Measurements from ENCODE around the gene PLA2G4A.

Gene PLA2G4A

GRCh38 chr1:186980400-186980799 is 151.7 kb downstream of the PLA2G4A start:
- Mint-ChIP-seq H3K27ac (no peak overlapping the region), H3K9me3 (no peaks in the 10 kb centered on the region), H3K4me1 (ENCODE audit: low read depth) (peaks cover 6% of the 10 kb centered on the region), H3K36me3 (ENCODE audit: low read depth) (no peaks in the 10 kb centered on the region), H3K27me3 (peaks cover 8% of the 10 kb centered on the region), H3K4me3 (no peak overlapping the region)

GRCh38 chr1:186982116-186982515 is 153.4 kb downstream of the PLA2G4A start:
- Mint-ChIP-seq H3K36me3 (ENCODE audit: low read depth) (no peaks in the 10 kb centered on the region), H3K9me3 (no peaks in the 10 kb centered on the region), H3K4me3 (no peak overlapping the region), H3K4me1 (ENCODE audit: low read depth) (peaks cover 6% of the 10 kb centered on the region), H3K27ac (no peak overlapping the region), H3K27me3 (peaks cover 8% of the 10 kb centered on the region)

- Mint-ChIP-seq H3K36me3 (ENCODE audit: low read depth) (no peaks in the 10 kb centered on the region), H3K27ac (no peak overlapping the region), H3K27me3 (peaks cover 6% of the 10 kb centered on the region), H3K4me3 (no peak overlapping the region), H3K4me1 (ENCODE audit: low read depth) (peaks cover 3% of the 10 kb centered on the region), H3K9me3 (no peaks in the 10 kb centered on the region)
Measured at GRCh38 chr1:186983327-186983726, 154.6 kb downstream of the PLA2G4A start.

DNA sequence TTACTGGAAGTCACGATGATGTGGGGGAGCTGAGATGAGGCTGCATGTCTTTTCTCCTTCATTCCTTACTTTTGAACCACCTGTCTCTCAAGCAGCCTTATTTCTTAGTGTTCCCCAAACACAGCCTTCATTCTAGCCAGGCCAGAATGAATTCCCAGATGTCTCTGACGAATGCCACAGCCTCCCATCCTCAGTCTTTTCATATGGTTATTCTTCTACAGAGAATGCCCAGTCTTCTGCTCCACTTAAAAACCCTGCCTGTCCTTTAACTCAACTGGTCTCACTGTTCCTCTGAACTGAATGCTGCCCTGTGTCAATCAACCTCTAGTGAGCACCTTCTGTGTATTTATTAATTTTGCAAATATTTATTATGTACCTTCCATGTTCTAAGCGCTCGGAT is 156.2 kb downstream of the PLA2G4A start:
- Mint-ChIP-seq H3K36me3 (ENCODE audit: low read depth) (no peaks in the 10 kb centered on the region), H3K4me3 (no peak overlapping the region), H3K9me3 (no peaks in the 10 kb centered on the region), H3K27ac (no peak overlapping the region), H3K27me3 (no peaks in the 10 kb centered on the region), H3K4me1 (ENCODE audit: low read depth) (no peaks in the 10 kb centered on the region)

DNA sequence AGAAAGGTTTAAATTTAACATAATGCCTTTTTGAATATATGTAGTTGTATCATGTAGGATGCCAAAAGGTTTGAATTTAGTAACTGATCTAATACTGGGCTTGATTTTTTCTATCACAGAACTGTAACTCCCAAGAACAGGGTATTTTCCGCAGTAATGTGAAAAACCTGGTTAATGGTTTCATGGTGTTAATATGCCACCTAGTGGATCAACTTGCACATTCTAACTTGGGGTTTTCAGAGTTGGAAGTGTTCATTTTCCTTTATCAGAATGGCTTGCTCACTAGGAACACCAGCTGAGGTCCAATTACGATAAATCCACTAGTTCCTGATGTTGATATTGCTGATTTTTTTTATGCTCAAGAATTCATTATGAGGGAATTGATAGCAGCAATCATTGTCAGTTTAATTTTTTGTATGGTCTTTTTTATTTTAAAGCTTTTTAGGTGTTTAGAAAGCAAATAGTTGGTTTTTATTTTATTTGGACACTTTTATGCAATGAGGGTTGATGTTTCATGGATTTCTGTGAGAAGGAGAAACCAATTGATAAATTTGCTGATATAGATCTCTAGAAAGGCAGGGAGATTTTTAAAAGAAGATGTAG is 157.2 kb downstream of the PLA2G4A start:
- no peaks in the 10 kb centered on the region for H3K9me3 Mint-ChIP-seq
- H3K4me3 Mint-ChIP-seq, result no peak overlapping the region
- no peak overlapping the region for H3K27ac Mint-ChIP-seq
- no peaks in the 10 kb centered on the region for H3K36me3 Mint-ChIP-seq (ENCODE audit: low read depth)
- no peaks in the 10 kb centered on the region for H3K27me3 Mint-ChIP-seq
- no peaks in the 10 kb centered on the region for H3K4me1 Mint-ChIP-seq (ENCODE audit: low read depth)

GRCh38 chr1:186987065-186987464 is 158.3 kb downstream of the PLA2G4A start:
- Mint-ChIP-seq H3K36me3 (ENCODE audit: low read depth) (no peaks in the 10 kb centered on the region), H3K27ac (no peak overlapping the region), H3K4me3 (no peak overlapping the region), H3K9me3 (no peaks in the 10 kb centered on the region), H3K27me3 (no peaks in the 10 kb centered on the region), H3K4me1 (ENCODE audit: low read depth) (no peaks in the 10 kb centered on the region)

- no peaks in the 10 kb centered on the region for H3K9me3 Mint-ChIP-seq
- H3K27ac Mint-ChIP-seq, result no peak overlapping the region
- H3K4me1 Mint-ChIP-seq (ENCODE audit: low read depth), result no peaks in the 10 kb centered on the region
- no peak overlapping the region for H3K4me3 Mint-ChIP-seq
- H3K36me3 Mint-ChIP-seq (ENCODE audit: low read depth), result no peaks in the 10 kb centered on the region
- no peaks in the 10 kb centered on the region for H3K27me3 Mint-ChIP-seq
Measured at GRCh38 chr1:186987769-186988168, 159.0 kb downstream of the PLA2G4A start.

- H3K27ac Mint-ChIP-seq, result no peak overlapping the region
- H3K9me3 Mint-ChIP-seq, result no peaks in the 10 kb centered on the region
- no peaks in the 10 kb centered on the region for H3K36me3 Mint-ChIP-seq (ENCODE audit: low read depth)
- H3K4me3 Mint-ChIP-seq, result no peak overlapping the region
- H3K27me3 Mint-ChIP-seq, result no peaks in the 10 kb centered on the region
- no peaks in the 10 kb centered on the region for H3K4me1 Mint-ChIP-seq (ENCODE audit: low read depth)
Measured at GRCh38 chr1:186993996-186994395, 165.2 kb downstream of the PLA2G4A start.

DNA sequence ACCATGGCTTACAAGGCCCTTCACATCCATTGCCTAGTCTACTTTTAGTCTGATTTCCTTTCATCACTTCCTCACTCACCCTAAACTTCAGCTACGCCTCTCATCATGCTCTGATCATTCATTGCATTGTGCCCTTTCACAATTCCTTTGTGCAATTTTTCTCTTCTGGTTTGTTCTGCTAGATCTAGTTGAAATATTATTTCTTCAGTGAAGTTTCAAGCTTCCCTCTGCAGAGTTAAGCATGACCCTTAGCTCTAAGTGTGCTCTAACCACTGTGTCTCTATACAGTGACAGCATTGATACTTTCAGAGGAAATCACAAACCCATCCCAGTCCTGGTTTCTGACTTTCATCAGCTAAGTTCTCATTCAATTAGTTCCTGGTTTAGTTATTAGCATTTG is 166.1 kb downstream of the PLA2G4A start:
- no peaks in the 10 kb centered on the region for H3K9me3 Mint-ChIP-seq
- no peaks in the 10 kb centered on the region for H3K27me3 Mint-ChIP-seq
- no peaks in the 10 kb centered on the region for H3K4me1 Mint-ChIP-seq (ENCODE audit: low read depth)
- H3K4me3 Mint-ChIP-seq, result no peak overlapping the region
- no peaks in the 10 kb centered on the region for H3K36me3 Mint-ChIP-seq (ENCODE audit: low read depth)
- no peak overlapping the region for H3K27ac Mint-ChIP-seq

- Mint-ChIP-seq H3K36me3 (ENCODE audit: low read depth) (no peaks in the 10 kb centered on the region), H3K4me3 (no peak overlapping the region), H3K4me1 (ENCODE audit: low read depth) (no peaks in the 10 kb centered on the region), H3K9me3 (no peaks in the 10 kb centered on the region), H3K27me3 (peaks cover 8% of the 10 kb centered on the region), H3K27ac (no peak overlapping the region)
Measured at GRCh38 chr1:186996816-186997215, 168.1 kb downstream of the PLA2G4A start.

- H3K4me3 Mint-ChIP-seq, result no peak overlapping the region
- H3K36me3 Mint-ChIP-seq (ENCODE audit: low read depth), result no peaks in the 10 kb centered on the region
- H3K27ac Mint-ChIP-seq, result no peak overlapping the region
- peaks cover 8% of the 10 kb centered on the region for H3K27me3 Mint-ChIP-seq
- H3K4me1 Mint-ChIP-seq (ENCODE audit: low read depth), result no peaks in the 10 kb centered on the region
- H3K9me3 Mint-ChIP-seq, result no peaks in the 10 kb centered on the region
Measured at GRCh38 chr1:186997877-186998276, 169.1 kb downstream of the PLA2G4A start.

DNA sequence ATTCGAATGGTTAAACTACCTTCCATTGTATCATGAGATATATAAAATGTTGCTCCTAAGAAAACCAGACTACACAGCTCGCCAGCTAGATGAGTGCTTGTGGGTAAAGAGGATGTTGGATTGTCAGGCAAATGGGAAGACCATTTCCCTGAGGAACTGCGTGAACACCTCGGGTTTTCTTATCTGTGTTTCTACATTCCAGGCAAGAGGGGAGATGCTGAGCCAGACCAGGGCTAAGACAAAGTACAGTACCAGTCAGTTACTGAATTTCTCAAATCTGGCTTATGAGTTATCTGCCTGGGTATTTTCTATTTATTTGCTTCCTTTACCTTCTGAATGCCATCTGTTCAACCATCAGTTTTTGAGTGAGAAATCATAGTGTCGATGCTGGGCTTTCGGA is 170.8 kb downstream of the PLA2G4A start:
- Mint-ChIP-seq H3K36me3 (ENCODE audit: low read depth) (no peaks in the 10 kb centered on the region), H3K27me3 (peaks cover 8% of the 10 kb centered on the region), H3K9me3 (no peaks in the 10 kb centered on the region), H3K27ac (no peak overlapping the region), H3K4me1 (ENCODE audit: low read depth) (no peaks in the 10 kb centered on the region), H3K4me3 (no peak overlapping the region)

DNA sequence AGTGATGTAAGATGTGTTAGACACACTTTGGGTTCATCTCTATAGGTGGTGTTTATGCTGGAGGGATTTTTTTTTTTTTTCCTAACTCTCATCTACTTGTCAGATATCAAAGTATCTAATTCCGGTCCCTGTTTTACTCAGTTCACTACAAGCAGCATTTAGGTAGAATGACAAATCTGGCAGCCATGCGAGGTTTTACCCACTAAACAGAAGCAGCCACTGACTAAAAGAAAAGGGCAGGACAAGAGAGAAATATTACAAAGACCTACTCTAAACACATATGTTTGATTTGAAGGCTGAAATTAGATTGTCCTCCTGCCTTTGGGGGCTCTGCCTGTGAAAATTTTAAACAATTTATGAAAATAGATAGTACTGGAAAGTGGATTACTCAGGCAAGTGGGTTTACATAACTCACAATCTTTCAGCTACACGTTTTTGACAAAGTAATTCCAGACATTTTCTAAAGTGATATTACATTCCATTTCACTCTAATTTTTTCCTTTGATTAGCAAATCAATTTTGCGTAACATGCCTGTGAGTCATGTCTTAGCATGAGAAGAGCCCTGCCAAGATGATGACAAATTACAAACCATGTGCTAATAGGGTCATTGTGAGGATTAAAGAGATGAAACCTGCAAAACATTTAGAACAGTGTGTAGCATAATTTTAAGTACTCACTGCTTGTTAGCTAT is 172.6 kb downstream of the PLA2G4A start:
- Mint-ChIP-seq H3K4me1 (ENCODE audit: low read depth) (no peaks in the 10 kb centered on the region), H3K27ac (no peak overlapping the region), H3K27me3 (peaks cover 8% of the 10 kb centered on the region), H3K36me3 (ENCODE audit: low read depth) (no peaks in the 10 kb centered on the region), H3K4me3 (no peak overlapping the region), H3K9me3 (no peaks in the 10 kb centered on the region)

DNA sequence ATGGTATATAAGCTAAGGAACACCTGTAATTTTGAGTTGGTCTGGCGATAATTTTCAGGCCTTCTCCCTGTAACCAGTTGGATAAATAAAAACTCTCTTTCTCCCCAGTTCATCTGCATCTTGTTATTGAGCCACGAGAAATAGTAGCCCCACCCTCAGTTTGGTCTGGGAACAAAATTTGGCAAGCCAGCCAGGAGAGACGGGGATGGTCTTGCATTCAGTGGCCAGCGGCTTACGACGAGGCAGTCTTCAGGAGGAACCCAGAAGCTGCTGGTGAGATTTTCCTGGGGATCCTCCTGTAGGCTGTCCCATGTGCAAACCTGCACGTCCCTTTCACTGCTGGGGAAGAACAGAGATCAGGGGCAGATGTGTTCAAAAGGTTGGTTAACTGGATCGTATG is 174.6 kb downstream of the PLA2G4A start:
- Mint-ChIP-seq H3K4me1 (ENCODE audit: low read depth) (no peaks in the 10 kb centered on the region), H3K27ac (no peak overlapping the region), H3K4me3 (no peak overlapping the region), H3K36me3 (ENCODE audit: low read depth) (no peaks in the 10 kb centered on the region), H3K27me3 (peaks cover 8% of the 10 kb centered on the region), H3K9me3 (peaks cover 3% of the 10 kb centered on the region)

DNA sequence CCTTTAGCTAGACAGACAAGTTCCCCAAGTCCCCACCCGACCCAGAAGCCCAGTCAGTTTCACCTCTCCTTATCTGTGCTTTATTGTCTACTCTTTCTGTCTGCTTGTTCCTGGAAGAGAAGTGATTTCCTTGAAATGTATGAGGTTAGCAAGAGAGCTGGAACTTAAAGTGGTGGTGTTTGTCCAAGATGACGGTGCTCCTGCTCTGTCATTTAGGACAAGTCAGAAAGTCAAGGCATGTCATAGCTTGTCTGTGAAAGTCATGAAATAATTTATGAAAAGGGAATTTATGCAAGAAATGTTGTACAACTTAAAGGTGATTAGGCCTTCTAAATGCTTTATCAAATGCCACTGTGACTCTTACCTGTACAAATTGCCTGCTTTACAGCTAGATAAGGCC is 178.1 kb downstream of the PLA2G4A start:
- Mint-ChIP-seq H3K36me3 (ENCODE audit: low read depth) (no peaks in the 10 kb centered on the region), H3K9me3 (peaks cover 7% of the 10 kb centered on the region), H3K4me1 (ENCODE audit: low read depth) (no peaks in the 10 kb centered on the region), H3K27me3 (peaks cover 3% of the 10 kb centered on the region), H3K4me3 (no peak overlapping the region), H3K27ac (no peak overlapping the region)

DNA sequence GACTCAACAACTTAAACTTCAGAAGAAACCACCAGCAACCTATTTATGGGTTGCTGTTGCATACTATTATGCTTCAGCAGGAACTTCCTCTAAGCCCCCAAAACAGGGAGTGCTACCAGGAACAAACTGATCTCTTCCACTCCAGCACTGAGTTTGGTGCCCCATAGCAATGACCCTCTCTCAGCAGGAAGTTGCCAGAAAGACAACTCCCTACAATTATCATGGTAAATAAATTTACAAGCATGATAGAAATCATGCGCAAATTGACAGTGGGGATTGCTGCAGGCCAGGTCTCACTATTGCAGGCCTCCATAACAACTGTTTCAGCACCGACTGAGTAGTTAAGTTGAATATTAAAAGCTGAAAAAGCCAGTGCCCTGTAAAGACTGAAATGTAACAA is 180.6 kb downstream of the PLA2G4A start:
- Mint-ChIP-seq H3K27me3 (peaks cover 5% of the 10 kb centered on the region), H3K36me3 (ENCODE audit: low read depth) (no peaks in the 10 kb centered on the region), H3K4me1 (ENCODE audit: low read depth) (no peaks in the 10 kb centered on the region), H3K27ac (no peak overlapping the region), H3K4me3 (no peak overlapping the region), H3K9me3 (peaks cover 7% of the 10 kb centered on the region)

Measured in stimulated activated naive CD8-positive, alpha-beta T cell treated with anti-CD3 and anti-CD28 coated beads, Interleukin-15, Interleukin-2, amounts not matched to agents 100 ng/mL and 50 ng/mL, for 24 hours (primary cell).